ENCODE results near the gene EIF3L.
A peak's percentile ranks its signal among the peaks of the same experiment; 100 is the strongest.

The EIF3L gene

DNA sequence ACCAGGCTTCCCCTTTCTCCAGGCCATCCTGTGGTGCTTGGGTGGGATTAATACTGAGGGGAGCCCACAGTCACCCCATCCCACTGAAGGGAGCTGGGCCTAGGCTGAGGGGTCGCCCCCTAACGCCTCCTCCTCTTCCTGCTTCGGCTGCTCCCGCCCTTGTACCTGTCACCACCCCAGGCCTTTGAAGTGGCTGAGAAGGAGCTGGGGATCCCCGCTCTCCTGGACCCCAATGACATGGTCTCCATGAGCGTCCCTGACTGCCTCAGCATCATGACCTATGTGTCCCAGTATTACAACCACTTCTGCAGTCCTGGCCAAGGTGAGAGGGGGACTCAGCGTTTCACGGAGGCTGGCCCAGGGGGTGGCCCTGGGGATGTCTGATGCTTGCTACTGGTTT is 63.0 kb downstream of the EIF3L start:
- peaks cover 13 to 21% of the 10 kb centered on the region in 2 experiments for H3K4me1 ChIP-seq (ENCODE audit: control insufficient read depth in 1 of 2, insufficient read depth in 1 of 2, low read depth in 1 of 2, low read length in 1 of 2)
- no peaks in the 10 kb centered on the region for H3K9me3 ChIP-seq
- no peak overlapping the region for H3K27ac ChIP-seq
- TF ChIP-seq, protein P1, sequence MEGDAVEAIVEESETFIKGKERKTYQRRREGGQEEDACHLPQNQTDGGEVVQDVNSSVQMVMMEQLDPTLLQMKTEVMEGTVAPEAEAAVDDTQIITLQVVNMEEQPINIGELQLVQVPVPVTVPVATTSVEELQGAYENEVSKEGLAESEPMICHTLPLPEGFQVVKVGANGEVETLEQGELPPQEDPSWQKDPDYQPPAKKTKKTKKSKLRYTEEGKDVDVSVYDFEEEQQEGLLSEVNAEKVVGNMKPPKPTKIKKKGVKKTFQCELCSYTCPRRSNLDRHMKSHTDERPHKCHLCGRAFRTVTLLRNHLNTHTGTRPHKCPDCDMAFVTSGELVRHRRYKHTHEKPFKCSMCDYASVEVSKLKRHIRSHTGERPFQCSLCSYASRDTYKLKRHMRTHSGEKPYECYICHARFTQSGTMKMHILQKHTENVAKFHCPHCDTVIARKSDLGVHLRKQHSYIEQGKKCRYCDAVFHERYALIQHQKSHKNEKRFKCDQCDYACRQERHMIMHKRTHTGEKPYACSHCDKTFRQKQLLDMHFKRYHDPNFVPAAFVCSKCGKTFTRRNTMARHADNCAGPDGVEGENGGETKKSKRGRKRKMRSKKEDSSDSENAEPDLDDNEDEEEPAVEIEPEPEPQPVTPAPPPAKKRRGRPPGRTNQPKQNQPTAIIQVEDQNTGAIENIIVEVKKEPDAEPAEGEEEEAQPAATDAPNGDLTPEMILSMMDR (IDR thresholded peaks at IDR 0.05), result no peak
- no peaks in the 10 kb centered on the region for H3K27me3 ChIP-seq
- H3K36me3 ChIP-seq, result peaks cover 19% of the 10 kb centered on the region
- H3K4me3 ChIP-seq (ENCODE audit: low read depth in 1 of 2, low read length in 1 of 2), result no peak overlapping the region

DNA sequence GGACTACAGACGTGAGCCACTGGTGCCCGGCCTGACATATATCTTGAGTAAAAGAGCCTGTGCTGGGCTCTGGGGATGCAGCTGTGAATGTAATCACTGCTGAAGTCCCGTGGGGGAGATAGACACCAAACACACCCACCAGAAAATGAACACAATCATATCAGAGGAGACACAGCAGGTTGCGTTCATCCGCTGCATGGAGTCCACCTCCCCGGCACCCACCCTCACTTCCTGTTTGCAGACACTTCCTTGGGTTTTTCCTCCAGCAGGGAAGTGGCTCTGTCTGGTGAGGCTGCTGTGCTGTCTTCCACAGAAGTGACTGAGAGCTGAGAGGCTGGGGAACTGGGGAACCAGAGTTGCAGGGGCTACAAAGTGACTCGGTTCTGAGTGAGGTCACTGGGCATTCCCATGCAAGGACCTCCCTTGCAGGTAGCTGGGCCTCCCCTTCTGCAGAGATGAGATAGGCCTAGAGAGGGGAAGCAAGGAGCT is 64.1 kb downstream of the EIF3L start:
- Histone ChIP-seq H3K36me3 (peaks cover 30% of the 10 kb centered on the region), H3K27ac (peak overlapping the region; percentile 26), H3K9me3 (no peaks in the 10 kb centered on the region), H3K4me1 (ENCODE audit: control insufficient read depth in 1 of 2, insufficient read depth in 1 of 2, low read depth in 1 of 2, low read length in 1 of 2) (peaks cover 8 to 19% of the 10 kb centered on the region in 2 experiments), H3K4me3 (ENCODE audit: low read depth in 1 of 2, low read length in 1 of 2) (no peak overlapping the region), H3K27me3 (no peaks in the 10 kb centered on the region)
- TF ChIP-seq, protein P1 (IDR thresholded peaks at IDR 0.05), result no peak

DNA sequence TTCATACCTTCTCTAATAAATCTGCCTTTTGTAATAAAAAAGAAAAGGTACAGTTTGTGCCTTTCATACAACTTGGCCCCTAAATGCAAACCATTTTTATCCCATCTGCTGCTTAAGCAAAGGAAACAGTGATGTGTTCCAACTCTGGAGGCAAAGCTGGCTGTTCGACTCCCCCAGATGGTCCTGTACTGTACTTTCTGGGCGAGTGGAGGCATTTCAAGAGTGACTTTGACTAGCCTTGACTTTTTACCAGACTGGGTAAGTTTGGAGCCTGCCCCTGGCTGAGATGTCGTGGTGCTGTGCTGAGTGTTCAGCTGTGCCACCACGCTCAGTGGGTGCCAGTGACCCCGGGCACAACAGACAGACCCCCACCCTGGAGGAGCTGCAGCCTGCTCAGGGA is 67.1 kb downstream of the EIF3L start:
- Histone ChIP-seq H3K9me3 (no peaks in the 10 kb centered on the region), H3K27ac (no peak overlapping the region), H3K4me3 (ENCODE audit: low read depth in 1 of 2, low read length in 1 of 2) (no peak overlapping the region), H3K36me3 (peaks cover 45% of the 10 kb centered on the region), H3K27me3 (no peaks in the 10 kb centered on the region), H3K4me1 (ENCODE audit: control insufficient read depth in 1 of 2, insufficient read depth in 1 of 2, low read depth in 1 of 2, low read length in 1 of 2) (peaks cover 13 to 25% of the 10 kb centered on the region in 2 experiments)
- TF ChIP-seq, protein P1 (IDR thresholded peaks at IDR 0.05), result no peak

DNA sequence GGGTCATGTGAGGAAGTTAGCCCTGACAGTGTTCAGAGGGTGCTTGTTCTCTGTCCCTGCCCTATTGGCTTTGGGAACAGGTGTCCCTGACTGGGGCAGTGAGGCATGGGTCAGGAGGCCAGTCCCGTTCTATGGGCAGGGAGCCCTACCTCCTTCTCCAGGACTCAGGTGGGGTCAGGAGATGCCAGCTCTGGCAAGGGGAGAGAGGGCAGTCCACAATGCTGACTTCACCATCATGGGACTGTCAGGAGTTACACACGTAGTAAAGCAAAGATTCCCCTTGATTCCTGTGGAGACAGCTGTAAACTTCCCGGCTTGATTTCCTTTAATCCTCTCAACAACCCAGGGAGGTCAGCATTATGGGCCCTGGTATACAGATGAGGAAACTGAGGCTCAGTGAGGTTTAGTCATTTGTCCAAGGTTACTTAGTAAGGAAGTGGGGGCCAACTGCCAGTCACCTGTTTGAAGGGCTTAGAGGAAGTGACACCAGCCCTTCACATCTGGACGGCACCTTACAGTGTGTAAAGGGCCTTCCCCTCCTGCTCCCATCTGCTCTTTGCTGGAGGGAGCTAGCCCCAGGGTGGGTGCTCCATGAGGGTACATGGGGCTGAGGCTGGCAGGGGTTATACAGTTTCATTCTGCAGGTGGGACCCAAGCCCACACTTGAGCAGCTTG is 68.8 kb downstream of the EIF3L start:
- H3K4me1 ChIP-seq (ENCODE audit: control insufficient read depth in 1 of 2, insufficient read depth in 1 of 2, low read depth in 1 of 2, low read length in 1 of 2), result peaks cover 11 to 13% of the 10 kb centered on the region in 2 experiments
- H3K9me3 ChIP-seq, result no peaks in the 10 kb centered on the region
- H3K4me3 ChIP-seq (ENCODE audit: low read depth in 1 of 2, low read length in 1 of 2), result no peak overlapping the region
- H3K27me3 ChIP-seq, result no peaks in the 10 kb centered on the region
- H3K27ac ChIP-seq, result no peak overlapping the region
- TF ChIP-seq, protein P1 (IDR thresholded peaks at IDR 0.05), result no peak
- H3K36me3 ChIP-seq, result peaks cover 54% of the 10 kb centered on the region

DNA sequence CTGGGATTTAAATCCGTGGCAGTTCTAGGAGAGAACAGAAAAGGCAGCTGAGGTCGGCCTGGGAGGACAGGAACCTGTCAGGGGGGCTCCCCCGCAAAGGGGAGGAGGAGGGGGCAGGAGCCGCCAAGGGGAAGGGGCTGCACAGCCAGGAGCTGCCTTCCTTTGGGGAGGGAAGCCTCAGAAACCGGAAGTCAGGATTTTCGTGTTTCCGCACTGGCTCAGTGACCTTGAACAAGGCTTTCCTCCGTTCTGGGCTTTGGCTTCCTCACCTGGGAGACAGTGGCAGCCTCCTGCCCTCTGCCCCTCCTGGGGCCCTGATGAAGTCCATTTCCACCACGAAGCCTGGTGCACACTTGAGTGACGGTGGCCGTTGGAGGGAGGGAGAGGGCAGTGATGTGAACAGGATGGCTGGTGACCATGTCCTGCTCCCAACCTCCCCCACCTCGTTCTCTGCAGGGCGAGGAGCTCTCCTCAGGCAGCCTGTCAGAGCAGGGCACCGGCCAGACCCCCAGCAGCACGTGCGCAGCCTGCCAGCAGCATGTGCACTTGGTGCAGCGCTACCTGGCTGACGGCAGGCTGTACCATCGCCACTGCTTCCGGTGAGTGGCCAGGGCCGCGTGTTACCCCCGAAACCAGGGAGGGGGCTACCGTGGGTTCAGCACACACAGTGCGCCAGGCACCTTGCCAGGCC is 69.5 kb downstream of the EIF3L start:
- no peaks in the 10 kb centered on the region for H3K9me3 ChIP-seq
- no peak overlapping the region for H3K4me3 ChIP-seq (ENCODE audit: low read depth in 1 of 2, low read length in 1 of 2)
- no peaks in the 10 kb centered on the region for H3K27me3 ChIP-seq
- TF ChIP-seq, protein P1 (IDR thresholded peaks at IDR 0.05), result no peak
- H3K27ac ChIP-seq, result no peak overlapping the region
- peaks cover 60% of the 10 kb centered on the region for H3K36me3 ChIP-seq
- H3K4me1 ChIP-seq (ENCODE audit: control insufficient read depth in 1 of 2, insufficient read depth in 1 of 2, low read depth in 1 of 2, low read length in 1 of 2), result peaks cover 5 to 6% of the 10 kb centered on the region in 2 experiments

Data from neutrophil (primary cell).